Glomerular visceral epithelial cell (primary cell): ENCODE data around the gene ABCC5.

Experiments used
- DNase-seq: peaks from one replicate; pipeline ENCODE4 v3.0.0-alpha.2; 2016; ENCODE audit errors: extremely low spot score

Gene ABCC5

DNA sequence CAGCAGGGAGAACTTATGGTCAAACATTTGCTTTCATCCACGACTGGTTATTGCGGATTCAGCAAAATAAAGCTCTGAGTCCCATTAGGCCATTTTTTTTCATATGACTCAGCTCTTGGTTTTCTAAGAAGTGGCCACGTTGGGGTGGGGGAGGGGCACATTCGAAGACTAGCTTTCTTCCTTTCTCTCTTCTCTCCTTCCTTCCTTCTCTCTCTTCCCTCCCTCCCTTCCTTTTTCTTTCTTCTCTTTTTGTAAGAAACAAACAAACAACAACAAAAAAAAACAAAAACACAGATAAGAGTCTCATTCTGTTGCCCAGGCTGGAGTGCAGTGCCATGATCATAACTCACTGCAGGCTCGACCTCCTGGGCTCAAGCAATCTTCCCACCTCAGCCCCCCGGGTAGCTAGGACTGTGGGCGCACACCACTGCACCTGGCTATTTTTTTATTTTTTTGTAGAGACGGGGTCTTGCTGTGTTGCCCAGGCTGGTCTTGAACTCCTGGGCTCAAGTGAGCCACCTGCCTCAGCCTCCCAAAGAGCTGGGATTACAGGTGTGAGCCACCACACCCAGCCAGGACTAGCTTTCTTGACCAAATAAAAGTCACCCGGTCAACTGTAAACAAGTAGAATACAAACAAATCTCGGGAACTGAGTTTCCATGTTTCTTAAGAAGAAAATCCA lies 41.6 kb downstream of the ABCC5 start:
- DNase-seq: peak; percentile 3

DNA sequence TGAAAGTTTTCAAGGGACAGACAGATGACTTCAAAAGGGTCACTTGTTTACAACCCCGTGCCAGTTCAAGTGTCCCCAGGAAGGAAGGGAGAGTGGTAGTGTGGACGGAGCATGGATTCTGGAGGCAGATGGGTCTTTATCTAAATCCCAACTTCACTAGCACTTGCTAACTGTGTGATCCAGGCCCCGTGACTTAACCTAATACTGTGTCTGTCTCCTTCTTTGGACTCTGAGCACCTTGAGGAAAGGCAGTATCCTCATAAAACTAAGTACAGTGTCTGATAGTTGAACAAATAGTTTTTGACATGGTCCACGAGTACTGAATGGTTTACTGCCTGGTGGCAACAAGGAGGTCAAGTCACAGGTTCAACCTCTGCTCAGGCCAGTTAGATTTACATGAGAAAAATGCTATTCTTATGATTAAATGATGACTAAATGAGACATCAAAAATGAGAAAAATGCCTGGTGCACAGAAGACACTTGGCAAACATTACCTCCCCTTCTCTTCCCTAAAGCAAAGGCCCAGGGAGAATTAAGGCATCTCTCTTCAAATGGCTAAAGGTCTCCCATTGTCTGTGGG lies 48.9 kb downstream of the ABCC5 start:
- DNase-seq: no peak

DNA sequence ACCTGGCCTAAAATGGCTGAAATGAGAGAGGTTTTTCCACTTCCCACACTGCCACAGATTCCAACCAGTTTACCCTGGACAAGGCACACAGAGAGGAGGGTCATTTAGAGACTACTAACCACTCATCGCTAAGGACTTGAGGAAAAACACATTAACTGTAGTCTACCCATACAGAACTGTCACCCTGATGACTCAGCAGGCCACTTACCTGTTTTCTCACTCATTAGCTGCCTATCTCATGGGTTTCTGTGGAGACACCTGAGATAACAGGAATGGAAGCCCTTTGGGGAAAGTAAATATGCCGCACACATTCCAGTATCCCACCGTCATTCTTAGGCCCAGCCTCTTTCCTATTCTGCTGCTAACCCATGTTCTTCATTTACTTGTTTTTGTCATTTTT lies 50.0 kb downstream of the ABCC5 start:
- DNase-seq: no peak

DNA sequence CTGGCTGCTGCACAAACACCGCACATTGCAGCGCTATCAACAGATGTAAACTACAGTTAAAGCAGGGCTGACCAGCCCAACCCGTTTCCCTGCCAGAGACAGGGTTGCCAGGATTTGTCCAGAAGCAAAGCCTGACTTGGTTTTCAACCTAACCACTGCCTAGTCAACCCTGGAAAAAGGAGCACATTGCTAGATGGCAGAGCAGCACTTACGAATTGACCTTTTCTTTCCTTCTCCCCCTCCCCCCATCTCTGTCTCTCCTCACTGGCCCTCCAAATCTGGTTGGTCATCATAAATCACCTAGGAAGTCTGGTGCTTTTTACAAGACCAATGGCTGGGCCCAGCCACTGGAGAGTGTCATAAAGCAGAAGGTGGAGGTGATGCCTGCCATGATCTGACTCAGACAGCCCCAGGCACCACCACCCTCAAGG lies 51.3 kb downstream of the ABCC5 start:
- no peak for DNase-seq

DNA sequence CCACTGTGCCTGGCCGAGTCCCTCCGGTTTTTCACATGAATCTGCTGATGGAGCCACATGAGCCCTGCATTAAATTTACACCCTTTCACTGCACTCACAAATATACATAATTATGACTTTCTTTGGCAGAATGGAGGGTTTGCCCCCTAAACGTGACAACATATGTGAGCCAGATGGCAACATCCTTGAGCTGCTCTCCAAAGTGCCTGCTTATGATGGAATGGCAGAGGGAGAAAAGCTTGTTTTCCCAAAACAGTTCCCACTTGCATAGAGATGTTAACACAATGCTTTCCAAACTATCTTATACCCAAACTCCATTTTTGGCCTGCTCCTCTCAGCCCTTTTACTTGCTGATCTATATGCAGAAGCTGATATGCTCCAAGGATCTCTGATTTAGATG lies 54.9 kb downstream of the ABCC5 start:
- DNase-seq: no peak

DNA sequence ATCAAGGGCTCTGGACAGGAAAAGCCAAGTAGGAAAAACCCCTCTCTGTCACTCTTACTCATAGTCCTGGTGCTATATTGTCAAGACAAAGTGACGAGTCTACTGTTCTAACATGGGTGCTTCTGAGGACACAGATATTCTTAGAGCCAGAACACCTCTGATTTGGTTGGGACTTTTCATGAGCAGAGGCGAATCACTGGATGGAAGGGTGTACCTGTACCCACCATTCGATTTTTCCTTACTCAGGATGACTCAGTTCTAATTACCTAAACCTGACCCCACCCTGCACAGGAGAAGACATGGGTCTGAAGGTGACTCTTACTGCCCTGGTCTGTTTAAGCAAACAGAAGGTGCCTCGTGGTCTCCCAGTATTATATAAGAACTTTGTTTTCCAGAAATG lies 58.5 kb downstream of the ABCC5 start:
- no peak for DNase-seq

DNA sequence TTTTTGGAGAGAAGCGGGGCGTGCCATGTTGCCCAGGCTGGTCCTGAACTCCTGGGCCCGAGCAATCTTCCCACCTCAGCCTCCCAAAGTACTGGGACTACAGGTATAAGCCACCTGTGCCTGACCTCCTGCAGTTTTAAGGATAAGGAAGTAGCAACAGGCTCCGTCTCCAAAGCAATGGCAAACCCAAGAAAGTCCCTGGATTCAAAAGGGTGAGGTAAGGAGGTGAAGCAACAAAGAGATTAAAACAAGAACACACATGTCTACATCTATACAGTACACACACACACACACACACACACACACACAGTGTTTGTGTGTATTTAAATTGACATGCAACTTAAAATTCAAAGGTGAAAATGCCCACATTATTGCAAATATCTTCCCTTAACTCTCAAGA lies 58.9 kb downstream of the ABCC5 start:
- no peak for DNase-seq

DNA sequence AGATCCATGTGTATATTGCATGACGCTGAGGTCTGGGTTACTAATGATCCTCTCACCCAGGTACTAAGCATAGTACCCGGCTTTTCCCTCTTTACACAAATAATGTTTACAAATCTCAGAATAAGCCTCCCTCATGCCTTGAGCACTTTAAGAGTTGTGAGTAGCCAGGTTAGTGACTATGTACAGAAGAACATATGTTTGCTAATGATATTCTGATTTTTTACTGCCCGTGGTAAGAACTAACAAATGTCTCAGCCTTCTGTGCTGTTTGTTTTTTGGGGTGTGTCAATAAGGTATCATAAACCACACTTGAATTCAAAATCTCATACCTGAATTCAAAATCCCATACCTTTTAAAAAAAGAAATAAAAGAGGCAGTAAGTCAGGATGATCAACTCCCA lies 59.5 kb downstream of the ABCC5 start:
- DNase-seq: no peak

DNA sequence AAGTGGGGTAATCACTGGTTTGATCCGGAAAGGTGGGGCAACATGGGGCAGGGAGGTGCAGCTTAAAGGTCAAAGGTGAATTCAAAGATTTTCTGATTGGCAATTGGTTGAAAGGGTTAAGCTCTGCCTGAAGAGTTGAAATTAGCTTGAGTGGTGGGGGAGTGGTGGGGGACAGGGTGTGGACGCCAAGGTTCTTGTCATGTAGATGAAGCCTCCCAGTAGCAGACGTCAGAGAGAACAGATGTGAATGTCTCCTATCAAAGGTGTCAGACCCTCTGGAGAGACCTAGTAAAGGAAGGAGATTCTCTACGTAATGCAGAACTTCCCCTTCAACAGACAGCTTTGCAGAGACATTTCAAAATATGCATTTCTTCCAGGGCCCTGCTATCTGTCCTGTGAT lies 62.8 kb downstream of the ABCC5 start:
- DNase-seq: no peak

DNA sequence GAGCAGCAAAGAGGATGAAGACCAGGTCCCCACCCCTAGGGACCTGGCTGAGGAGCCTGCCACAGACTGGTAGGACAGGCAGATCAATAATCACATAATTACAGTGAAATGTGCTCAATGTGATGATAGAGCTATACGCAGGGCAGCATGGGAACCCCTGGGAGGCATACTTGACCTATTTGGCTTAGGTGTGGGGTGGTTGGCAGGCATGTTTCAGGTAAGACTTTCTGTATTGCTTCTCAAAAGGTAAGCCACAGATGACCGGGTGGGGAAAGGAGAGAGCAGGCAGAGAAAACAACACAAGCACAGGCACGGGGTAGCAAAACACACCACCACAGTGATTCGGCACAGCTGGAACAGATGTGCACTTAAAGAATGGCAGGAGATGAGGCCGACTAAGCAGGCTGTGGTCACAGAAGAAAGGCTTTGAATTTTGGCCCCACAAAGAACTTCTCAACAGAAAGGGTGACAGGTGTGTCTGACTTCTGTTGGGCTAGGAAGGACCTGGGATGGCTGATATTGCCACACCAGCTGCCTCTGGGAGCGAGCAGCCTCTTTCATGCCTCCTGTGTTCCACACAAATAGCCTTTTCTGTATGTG lies 64.1 kb downstream of the ABCC5 start:
- no peak for DNase-seq

DNA sequence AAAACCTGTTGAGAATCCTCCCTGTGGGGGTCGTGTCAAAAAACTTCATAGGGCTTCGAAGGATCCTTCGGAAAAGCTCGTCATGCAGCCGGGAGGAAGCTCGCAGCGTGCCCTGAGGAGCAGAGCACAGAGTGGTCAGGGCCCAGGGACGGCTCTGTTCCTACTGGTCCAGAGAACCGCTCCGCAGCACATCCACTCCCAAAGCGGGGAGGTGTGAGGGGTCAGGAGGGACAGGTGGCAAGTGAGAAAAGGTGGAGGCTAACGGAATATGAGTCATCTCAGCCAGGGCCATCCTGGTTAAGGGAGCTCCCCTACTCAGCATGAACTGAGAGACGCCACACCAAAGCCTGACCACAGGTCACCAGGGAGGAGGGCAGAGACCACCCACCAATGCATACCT lies 66.2 kb downstream of the ABCC5 start:
- no peak for DNase-seq

DNA sequence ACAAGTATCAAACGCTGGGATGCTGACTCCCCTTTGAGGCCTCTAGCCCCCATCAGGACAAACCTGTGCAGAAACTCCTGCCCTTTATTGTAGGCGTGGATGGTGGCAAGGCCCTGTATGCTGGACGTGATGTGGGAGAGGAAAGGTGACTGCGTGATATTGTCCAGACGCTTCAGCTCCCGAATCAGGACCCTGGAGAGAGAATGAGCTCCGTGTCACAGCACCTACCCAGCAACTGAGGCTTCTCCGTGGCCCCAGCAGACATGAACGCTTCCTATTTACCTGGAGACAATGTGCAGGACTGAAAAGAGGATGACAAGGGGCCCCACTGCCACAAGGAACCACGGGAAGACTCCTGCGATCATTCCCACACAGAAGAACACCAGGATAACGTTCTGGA lies 68.0 kb downstream of the ABCC5 start:
- no peak for DNase-seq

DNA sequence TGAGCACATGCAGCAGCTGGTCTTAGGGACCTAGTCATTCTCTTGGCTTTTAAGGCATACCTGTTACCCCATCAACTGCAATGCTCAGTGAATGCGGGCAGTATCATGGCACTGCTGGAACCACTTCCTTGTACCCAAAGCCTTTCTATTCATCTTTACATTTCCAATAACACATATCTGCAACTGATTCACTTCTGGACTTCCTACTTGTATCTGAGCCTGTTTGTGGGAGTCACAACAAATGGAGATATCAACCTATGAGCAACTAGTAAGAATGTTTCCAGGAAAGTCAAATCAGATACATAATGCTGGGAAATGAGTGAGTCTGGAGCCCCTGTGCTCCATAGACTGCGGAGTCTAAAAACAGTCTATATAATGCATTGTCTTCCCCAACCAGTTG lies 71.6 kb downstream of the ABCC5 start:
- DNase-seq: no peak

DNA sequence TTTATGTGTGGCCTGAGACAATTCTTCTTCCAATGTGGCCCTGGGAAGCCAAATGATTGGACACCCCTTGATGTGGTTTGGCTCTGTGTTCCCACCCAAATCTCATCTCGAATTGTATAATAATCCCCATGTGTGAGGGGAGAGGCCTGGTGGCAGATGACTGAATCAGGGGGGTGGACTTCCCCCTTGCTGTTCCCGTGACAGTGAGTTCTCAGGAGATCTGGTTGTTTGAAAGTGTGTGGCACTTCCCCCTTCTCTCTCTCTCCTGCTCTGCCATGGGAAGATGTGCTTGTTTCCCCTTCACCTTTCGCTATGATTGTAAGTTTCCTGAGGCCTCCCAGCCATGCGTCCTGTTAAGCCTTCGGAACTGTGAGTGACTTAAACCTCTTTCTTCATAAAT lies 72.9 kb downstream of the ABCC5 start:
- DNase-seq: no peak

DNA sequence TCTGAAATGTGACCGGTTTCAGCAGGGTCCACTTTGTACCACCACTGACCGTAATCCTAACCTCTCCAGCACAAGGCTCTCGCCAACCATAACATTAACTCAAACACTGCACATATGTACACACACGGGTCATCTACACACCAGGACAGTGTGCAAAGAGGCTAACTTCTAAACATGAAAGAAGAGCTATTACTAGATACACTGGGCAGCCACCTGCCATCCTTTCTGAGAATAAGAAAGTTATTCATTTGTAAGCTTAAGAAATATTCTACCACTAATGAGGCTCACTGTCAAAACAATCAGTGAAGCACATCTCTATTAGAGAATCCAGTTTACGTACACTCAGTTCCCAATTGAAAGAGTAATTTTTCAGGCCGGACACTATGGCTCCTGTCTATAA lies 73.9 kb downstream of the ABCC5 start:
- DNase-seq: no peak

DNA sequence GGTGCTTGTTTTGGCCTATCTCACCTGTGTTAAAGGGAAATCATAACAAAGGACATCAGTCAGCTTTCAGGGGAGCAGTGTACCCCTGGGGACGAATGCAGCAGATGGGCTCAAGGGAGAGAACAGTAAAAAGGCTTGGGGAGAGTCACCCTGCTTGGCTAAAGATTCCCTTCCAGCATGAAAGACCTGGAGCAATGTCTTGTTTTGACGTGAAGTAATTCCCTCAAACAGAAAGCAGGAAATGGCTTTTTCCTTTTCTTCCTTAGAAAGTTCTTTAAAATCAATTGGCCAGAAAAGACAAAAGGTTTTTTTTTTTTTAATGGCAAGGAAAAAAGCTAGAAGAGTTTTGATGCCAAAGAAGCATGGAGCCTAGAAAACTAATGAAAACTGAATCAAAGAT lies 76.5 kb downstream of the ABCC5 start:
- no peak for DNase-seq

DNA sequence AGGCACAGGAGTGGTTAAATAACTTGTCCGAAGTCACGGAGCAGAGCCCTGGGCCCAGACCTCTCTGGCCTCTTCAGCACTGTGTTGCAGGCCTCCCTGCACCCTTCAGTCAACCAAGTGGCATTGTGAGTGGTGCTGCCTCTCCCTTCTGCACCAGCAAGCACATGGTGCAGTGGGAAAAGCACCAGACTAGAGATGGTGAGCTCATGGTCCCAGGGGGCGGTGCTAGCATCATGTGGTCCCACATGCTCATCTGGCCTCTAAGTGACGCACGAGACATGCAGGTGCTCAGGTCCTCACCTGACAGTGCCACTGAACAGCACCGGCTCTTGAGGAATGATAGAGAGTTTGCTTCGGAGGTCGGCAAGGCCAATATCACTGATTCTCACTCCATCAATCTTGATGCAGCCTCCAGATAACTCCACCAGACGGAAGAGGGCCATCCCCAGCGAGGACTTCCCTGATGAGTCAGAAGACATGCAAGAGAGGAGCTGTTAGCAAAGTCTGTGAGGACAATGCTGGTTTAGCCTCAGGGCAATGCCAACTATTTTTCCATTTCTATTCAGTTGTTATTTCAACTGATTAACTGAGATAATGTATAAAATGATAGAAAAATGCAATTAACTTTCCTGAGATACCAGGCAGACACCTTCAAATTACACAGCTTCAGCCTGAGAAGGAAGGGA lies 79.9 kb downstream of the ABCC5 start:
- no peak for DNase-seq

DNA sequence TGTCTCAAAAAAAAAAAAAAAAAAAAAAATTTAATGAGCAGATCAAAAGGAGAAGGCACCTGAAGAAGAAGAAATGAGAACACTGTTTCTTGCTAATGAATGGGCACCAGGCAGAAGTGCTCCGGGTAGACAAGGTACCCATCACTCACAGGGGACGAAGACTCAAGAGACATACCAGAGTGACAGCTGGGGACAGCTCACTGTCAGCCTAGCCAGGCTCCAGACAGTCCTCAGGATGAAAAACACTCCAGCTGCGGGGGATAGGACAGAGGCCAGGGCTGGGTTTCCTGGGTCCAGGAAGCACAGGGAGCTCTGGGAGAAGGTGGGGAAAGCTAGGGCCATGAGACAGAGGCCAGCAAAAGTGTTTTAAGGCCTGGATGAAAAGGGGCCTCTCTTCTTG lies 84.5 kb downstream of the ABCC5 start:
- no peak for DNase-seq

DNA sequence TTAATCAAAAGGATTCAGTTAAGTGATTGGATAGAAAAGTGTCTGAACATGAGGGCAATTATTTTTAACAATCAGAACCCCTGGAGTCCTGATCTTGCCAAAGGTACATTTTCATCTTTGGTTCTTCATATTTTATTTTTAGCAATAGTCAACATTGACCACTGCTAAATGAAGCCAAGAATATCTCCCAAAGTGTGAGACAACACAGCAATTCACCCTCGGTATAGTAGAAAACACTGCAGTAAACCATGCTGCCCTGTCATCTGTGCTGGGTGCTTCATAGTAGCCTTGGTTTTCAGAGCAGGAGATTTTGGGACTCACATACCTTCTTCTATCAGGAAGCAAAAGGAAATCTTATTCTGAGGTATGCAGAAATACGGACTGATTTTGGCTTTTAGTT lies 85.8 kb downstream of the ABCC5 start:
- no peak for DNase-seq

DNA sequence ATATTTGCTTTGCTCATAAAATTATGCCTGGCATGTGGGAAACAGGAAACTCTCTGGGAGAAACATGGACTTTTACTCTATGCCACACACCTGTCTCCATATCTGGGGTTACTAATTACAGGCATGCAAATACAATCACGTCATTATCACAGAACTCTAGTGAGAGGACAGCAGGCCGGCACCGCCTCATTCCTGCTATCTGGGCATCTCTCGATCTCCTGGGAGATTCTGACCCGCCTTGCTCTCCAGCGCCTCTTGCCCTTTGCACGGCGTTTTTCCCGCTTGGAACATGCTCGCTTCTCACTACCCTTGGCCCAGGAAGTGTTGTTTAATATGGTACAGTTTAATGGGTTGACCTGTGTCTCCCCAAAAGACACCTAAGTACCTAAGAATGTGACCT lies 87.6 kb downstream of the ABCC5 start:
- no peak for DNase-seq

DNA sequence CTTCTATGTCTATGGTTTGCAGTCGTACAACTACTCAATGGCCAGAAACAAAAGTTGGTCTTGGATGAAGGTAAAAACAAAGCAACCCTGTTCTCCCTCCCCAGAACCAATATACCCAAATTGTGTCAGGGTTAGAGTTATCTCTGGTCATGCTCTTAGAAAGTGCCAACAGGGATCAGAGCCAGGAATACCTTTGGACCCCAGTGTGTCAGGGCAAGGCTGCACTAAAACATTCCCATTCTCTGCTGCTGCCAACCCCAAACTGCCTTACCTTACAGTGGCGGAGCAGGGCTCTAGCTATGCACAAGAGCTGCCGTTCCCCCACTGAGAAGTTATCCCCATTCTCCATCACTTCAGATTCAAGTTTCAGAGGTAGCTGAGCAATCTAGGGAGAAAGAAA lies 90.6 kb downstream of the ABCC5 start:
- DNase-seq: no peak

DNA sequence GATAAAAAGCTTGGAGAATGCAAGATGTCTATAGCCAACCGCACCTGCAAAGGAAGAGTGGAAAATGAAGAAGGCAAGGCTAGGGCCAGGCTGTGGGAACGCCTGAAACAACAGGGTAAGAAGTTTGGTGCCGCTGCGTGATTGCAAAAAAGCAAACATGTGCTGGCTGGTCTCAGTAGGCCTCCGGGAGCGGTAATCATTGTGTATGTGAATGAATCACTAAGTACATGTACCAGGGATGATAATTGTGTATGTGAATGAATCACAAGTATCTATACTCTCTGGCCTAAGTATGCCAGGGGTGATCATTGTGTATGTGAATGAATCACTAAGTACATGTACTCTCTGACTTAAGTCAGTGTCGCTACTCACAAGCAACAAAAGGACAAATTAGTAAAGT lies 92.7 kb downstream of the ABCC5 start:
- no peak for DNase-seq

DNA sequence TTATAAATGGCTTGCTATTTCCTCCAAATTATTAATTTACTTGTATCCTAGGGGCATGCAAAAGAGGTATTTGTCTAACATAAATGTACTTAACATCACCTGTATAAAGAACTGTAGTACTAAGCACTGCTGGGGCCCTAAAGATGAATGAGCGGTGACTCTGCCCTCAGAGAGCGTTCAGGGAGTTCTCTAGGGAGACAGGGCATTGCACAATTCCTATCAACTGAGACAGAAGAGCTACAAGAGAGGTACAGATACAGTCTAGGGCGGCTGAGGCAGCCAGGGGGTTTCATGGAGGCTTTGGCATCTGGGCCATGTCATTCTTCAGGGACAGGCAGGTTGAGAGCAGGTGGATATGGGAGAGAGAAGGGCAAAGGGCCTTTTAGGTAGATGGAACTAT lies 93.1 kb downstream of the ABCC5 start:
- no peak for DNase-seq
